22Rv1 (cell line): ENCODE measurements around the gene CNTNAP2.

Source experiments
- H3K27ac ChIP-seq: fragments of 450-650 bp; 2 replicates; pipeline ENCODE4 v1.5.1; 2017
- ZFX ChIP-seq: fragments of 450-650 bp; IDR thresholded peaks from 2 replicates; pipeline ENCODE4 v1.6.1; 2017; ENCODE audit warnings: antibody characterized with exemption, borderline replicate concordance
- TF ChIP-seq, protein P1 (sequence below): fragments of 450-650 bp; IDR thresholded peaks from 2 replicates; pipeline ENCODE4 v1.5.1; 2017; ENCODE audit warnings: mild to moderate bottlenecking

Gene CNTNAP2

DNA sequence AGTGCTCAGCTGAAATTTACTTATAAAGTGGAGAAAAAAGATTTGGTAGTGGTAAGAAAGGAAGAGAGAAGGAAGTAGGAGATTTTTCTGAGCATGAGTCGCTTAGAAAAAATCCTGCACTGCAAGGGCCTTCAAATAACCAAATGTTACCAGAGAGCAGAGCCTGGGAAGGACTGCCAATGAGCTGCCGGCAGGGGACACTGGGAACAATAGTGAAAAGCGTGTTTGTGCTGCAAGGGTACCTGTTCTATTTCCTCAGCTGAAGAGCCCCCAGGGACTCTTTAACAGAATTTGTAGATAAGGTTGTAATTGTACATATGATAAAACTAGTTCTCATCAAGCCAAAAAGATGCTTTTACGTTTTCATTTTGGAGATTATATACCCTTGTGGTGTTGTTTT lies 1777.7 kb downstream of the CNTNAP2 start:
- H3K27ac ChIP-seq: no peak overlapping the region
- no peak for TF ChIP-seq ZFX
- TF ChIP-seq, protein P1, sequence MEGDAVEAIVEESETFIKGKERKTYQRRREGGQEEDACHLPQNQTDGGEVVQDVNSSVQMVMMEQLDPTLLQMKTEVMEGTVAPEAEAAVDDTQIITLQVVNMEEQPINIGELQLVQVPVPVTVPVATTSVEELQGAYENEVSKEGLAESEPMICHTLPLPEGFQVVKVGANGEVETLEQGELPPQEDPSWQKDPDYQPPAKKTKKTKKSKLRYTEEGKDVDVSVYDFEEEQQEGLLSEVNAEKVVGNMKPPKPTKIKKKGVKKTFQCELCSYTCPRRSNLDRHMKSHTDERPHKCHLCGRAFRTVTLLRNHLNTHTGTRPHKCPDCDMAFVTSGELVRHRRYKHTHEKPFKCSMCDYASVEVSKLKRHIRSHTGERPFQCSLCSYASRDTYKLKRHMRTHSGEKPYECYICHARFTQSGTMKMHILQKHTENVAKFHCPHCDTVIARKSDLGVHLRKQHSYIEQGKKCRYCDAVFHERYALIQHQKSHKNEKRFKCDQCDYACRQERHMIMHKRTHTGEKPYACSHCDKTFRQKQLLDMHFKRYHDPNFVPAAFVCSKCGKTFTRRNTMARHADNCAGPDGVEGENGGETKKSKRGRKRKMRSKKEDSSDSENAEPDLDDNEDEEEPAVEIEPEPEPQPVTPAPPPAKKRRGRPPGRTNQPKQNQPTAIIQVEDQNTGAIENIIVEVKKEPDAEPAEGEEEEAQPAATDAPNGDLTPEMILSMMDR: no peak

DNA sequence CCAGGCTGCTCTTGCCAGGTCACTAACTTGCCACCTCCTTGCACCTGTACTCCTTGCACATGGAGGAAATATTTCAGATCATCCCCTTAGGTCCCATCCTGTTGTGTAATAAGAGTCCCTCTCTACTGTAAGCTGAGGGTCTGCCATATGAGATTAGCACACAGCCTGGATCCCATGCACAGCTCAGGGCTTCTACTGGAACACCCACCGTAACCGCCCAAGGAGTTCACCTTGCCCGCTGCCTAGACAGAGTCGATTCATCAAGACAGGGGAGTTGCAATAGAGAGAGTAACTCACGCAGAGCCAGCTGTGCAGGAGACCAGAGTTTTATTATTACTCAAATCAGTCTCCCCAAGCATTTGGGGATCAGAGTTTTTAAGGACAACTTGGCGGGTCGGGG lies 1779.5 kb downstream of the CNTNAP2 start:
- TF ChIP-seq ZFX: no peak
- TF ChIP-seq, protein P1: no peak
- H3K27ac ChIP-seq: no peak overlapping the region

DNA sequence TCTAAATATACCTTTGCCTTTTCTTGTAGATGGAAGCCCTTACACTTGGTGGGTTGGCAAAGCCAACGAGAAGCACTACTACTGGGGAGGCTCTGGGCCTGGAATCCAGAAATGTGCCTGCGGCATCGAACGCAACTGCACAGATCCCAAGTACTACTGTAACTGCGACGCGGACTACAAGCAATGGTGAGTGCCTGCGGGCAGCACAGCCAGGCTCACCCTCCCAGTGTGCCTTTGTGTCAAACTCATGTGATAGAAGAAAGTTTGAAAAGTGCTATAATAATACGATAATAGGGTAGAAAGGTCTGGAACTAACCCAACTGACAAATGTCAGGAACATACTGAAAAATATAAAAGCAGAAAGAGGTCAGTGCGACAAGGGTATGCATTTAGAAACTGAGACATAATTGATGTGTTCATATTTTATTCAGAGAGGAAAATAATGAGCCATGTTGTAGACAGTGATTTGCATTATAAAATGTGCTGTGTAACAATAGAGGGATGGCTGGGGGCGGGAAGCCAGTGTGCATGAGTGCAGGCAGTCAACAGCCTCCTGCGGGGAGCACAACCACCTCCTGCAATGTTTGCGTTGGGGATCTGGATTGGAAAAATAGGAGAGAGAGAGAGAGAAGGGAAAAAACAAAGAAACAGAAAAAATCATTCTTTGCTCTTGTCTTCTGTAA lies 1787.1 kb downstream of the CNTNAP2 start:
- TF ChIP-seq, protein P1: no peak
- no peak for TF ChIP-seq ZFX
- H3K27ac ChIP-seq: no peak overlapping the region

DNA sequence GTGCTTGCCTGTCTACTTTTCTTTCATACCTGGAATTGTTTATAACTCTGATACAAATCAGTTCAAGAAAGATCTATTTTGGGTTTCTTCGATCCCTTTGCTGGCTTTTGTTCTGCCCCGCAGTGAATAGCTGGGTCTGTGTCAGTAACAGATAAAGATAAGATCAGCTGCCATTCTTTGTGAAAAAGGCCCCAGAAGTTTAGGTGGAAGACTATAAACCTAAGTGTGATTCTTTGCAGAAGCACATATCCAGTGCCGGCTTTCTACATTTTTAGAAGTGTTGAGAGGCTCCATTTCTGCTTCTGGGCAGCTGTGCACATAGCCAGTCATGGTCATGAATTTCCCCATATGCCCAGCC lies 1787.6 kb downstream of the CNTNAP2 start:
- H3K27ac ChIP-seq: no peak overlapping the region
- TF ChIP-seq, protein P1: no peak
- no peak for TF ChIP-seq ZFX

DNA sequence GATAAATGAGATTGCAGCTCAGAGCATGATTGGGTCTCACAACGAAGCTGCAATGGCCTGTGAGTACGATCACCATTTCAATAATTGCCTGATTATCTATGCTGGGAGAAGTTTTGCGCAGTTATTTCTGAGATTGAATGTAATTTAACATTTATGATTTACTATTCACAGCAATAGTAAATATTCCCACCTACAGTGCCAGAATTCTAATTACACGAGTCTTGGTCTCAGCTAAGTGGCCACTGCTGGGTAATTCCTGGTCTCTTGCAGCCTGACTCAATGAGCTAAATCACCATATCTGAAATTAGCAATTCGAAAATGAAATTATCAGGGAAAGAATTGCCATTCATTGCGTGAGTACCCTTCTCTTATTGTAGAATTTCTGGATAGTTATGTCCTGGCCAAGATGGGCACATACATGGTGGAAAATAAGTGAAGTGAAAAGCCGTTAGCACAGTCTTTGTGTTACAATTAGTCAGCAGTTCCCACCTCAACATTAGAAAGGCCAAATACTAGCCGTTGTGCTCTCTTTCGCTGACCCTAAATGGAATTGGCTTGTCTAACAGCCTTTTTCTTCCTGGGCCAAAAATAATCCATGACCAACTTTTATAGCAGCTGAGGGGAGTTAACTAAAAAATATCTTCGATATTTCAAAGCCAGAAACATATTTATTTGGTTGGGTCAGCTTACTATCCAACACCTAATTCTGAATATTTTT lies 1793.0 kb downstream of the CNTNAP2 start:
- TF ChIP-seq, protein P1: no peak
- TF ChIP-seq ZFX: no peak

DNA sequence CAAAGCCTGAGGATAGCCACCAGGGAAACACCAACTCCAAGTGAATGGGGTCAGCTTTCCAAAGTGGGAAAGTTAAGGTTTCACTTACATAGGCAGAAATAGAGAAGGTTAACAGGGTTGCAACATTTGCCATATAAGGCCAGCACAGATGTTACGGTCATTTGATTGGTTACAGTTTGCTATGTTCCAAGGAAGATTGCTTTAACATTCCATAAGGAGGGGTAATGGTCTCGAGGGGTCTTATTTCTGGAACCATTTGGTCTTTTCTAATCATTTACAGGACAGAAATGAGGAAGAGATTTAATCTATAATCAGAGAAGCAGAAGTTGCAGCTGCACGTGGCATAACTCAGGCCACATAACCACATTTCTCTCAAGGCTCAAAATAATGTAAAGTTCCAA lies 1794.6 kb downstream of the CNTNAP2 start:
- TF ChIP-seq, protein P1: no peak
- TF ChIP-seq ZFX: no peak
- H3K27ac ChIP-seq: no peak overlapping the region

More for the DNA sequence above, 1793.0 kb downstream of the CNTNAP2 start:
- H3K27ac ChIP-seq: no peak overlapping the region

DNA sequence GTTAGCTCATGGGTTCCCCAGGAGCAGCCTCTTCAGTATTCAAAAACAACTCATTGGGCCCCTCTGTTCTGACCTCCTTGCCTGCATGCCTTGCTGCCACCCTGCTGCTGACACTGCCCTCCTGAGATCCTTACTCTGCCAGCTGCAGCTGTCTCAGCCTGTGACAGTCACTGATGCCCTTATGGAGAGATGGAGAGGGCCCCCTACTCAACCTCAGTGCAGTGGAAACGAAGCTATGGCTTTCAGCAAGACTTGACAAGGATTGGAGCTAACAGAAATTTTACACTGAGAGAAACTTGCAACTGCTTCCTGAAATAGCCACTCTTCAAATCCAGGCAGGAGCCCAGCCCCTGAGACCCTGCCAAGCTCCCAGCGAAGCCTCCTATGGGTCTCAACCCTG lies 1795.7 kb downstream of the CNTNAP2 start:
- H3K27ac ChIP-seq: no peak overlapping the region
- TF ChIP-seq, protein P1: no peak
- no peak for TF ChIP-seq ZFX
